ENCODE measurements around the gene ACER2. TPM values are rescaled to one million over a fixed set of nuclear protein-coding genes. Genes with fewer than 3 reads are reported as not detected.

ACER2 gene
- total RNA-seq, 4 donors from 2014 or later = 10.0 to 21.4 (median 18.4) TPM

- 95% methylated on average over 26 of the region's 26 CpGs for WGBS, 2 donors
- DNase-seq (ENCODE audit: low spot score in 2 of 2) = peak in 1 of 2 donors; percentile 40
- intact Hi-C loops (cut with DNase I; ENCODE audit: low total_unique reads) = no loop called here
- TF ChIP-seq POLR2A (IDR thresholded peaks at IDR 0.05) (no peak), CTCF (IDR thresholded peaks at IDR 0.05) (no peak)
- H3K4me3 ChIP-seq (ENCODE audit: low read depth, poor library complexity, severe bottlenecking) = no peak overlapping the region
These were observed 52.3 kb downstream of the ACER2 start for GRCh38 chr9:19461135-19461534.

- no peak for TF ChIP-seq CTCF (IDR thresholded peaks at IDR 0.05)
- TF ChIP-seq POLR2A (IDR thresholded peaks at IDR 0.05) = no peak
- peak in 1 of 2 donors; percentile 64 for DNase-seq (ENCODE audit: low spot score in 2 of 2)
- 71 to 74% methylated on average over 23 of the region's 23 CpGs for WGBS, 2 donors
- no peak overlapping the region for H3K4me3 ChIP-seq (ENCODE audit: low read depth, poor library complexity, severe bottlenecking)
- intact Hi-C loops (cut with DNase I; ENCODE audit: low total_unique reads) = no loop called here
These were observed 55.4 kb downstream of the ACER2 start for GRCh38 chr9:19464061-19464763.

GRCh38 chr9:19464764-19465585, 56.2 kb downstream of the ACER2 start:
- DNase-seq (ENCODE audit: low spot score in 2 of 2) = peak in 1 of 2 donors; percentile 91
- WGBS, 2 donors = 18 to 55% methylated on average over 10 to 33 of the region's 49 CpGs
- H3K4me3 ChIP-seq (ENCODE audit: low read depth, poor library complexity, severe bottlenecking) = no peak overlapping the region
- intact Hi-C loops (cut with DNase I; ENCODE audit: low total_unique reads) = no loop called here
- no peak for TF ChIP-seq CTCF (IDR thresholded peaks at IDR 0.05)
- TF ChIP-seq POLR2A (IDR thresholded peaks at IDR 0.05) = no peak

- DNase-seq (ENCODE audit: low spot score in 2 of 2) = peak in 1 of 2 donors; percentile 69
- WGBS, 2 donors = 89 to 91% methylated on average over 13 of the region's 13 CpGs
- intact Hi-C loops (cut with DNase I; ENCODE audit: low total_unique reads) = no loop called here
- no peak overlapping the region for H3K4me3 ChIP-seq (ENCODE audit: low read depth, poor library complexity, severe bottlenecking)
- TF ChIP-seq CTCF (IDR thresholded peaks at IDR 0.05) (no peak), POLR2A (IDR thresholded peaks at IDR 0.05) (no peak)
These were observed 56.9 kb downstream of the ACER2 start for GRCh38 chr9:19465586-19466279.

- no peak overlapping the region for H3K4me3 ChIP-seq (ENCODE audit: low read depth, poor library complexity, severe bottlenecking)
- TF ChIP-seq POLR2A (IDR thresholded peaks at IDR 0.05) (no peak), CTCF (IDR thresholded peaks at IDR 0.05) (no peak)
- peak in 1 of 2 donors; percentile 72 for DNase-seq (ENCODE audit: low spot score in 2 of 2)
- WGBS, 2 donors = 80 to 97% methylated on average over 2 of the region's 2 CpGs
- intact Hi-C loops (cut with DNase I; ENCODE audit: low total_unique reads) = no loop called here
These were observed 57.5 kb downstream of the ACER2 start for GRCh38 chr9:19466280-19466639.

Data from lower leg skin (tissue), 4 donors.